ENCODE data around the gene CIAO1.

The CIAO1 gene

GRCh38 chr2:96231316-96231715, 34.7 kb upstream of the CIAO1 start:
- TF ChIP-seq CREB1 (IDR thresholded peaks at IDR 0.05; ENCODE audit: low read depth) (no peak), EGR1 (IDR thresholded peaks at IDR 0.05) (no peak), EP300 (IDR thresholded peaks at IDR 0.05; ENCODE audit: borderline replicate concordance) (no peak), RAD21 (IDR thresholded peaks at IDR 0.05; ENCODE audit: low read depth) (no peak), FOXM1 (IDR thresholded peaks at IDR 0.05; ENCODE audit: borderline replicate concordance, low read depth) (no peak)

- TF ChIP-seq TCF12 (IDR thresholded peaks at IDR 0.05; ENCODE audit: low read depth) (no peak), REST (IDR thresholded peaks at IDR 0.05; ENCODE audit: low read depth) (no peak), MAX (IDR thresholded peaks at IDR 0.05) (no peak)
These were observed 32.6 kb upstream of the CIAO1 start for GRCh38 chr2:96233436-96233835.

GRCh38 chr2:96233880-96234316, 32.1 kb upstream of the CIAO1 start:
- no peak for TF ChIP-seq RAD21 (IDR thresholded peaks at IDR 0.05; ENCODE audit: low read depth)
- no peak for TF ChIP-seq CEBPB (IDR thresholded peaks at IDR 0.05)
- TF ChIP-seq EGR1 (IDR thresholded peaks at IDR 0.05), result no peak

GRCh38 chr2:96236882-96237281, 29.1 kb upstream of the CIAO1 start:
- no peak for TF ChIP-seq ZBTB7A (IDR thresholded peaks at IDR 0.05; ENCODE audit: low read depth)
- no peak for TF ChIP-seq CEBPB (IDR thresholded peaks at IDR 0.05)
- no peak for TF ChIP-seq NFIC (IDR thresholded peaks at IDR 0.05)
- TF ChIP-seq CREB1 (IDR thresholded peaks at IDR 0.05; ENCODE audit: low read depth), result no peak
- no peak for TF ChIP-seq RAD21 (IDR thresholded peaks at IDR 0.05; ENCODE audit: low read depth)
- no peak for TF ChIP-seq REST (IDR thresholded peaks at IDR 0.05; ENCODE audit: low read depth)
- no peak for TF ChIP-seq FOXM1 (IDR thresholded peaks at IDR 0.05; ENCODE audit: borderline replicate concordance, low read depth)
- no peak for TF ChIP-seq TAF1 (IDR thresholded peaks at IDR 0.05; ENCODE audit: low read depth)
- no peak for TF ChIP-seq MAX (IDR thresholded peaks at IDR 0.05)
- TF ChIP-seq EGR1 (IDR thresholded peaks at IDR 0.05), result no peak
- TF ChIP-seq EP300 (IDR thresholded peaks at IDR 0.05; ENCODE audit: borderline replicate concordance), result no peak
- TF ChIP-seq TCF12 (IDR thresholded peaks at IDR 0.05; ENCODE audit: low read depth), result no peak
- no peak for TF ChIP-seq TEAD4 (IDR thresholded peaks at IDR 0.05)
- TF ChIP-seq YY1 (IDR thresholded peaks at IDR 0.05; ENCODE audit: low read depth), result no peak
- no peak for TF ChIP-seq USF1 (IDR thresholded peaks at IDR 0.05)

- TF ChIP-seq USF1 (IDR thresholded peaks at IDR 0.05), result no peak
- no peak for TF ChIP-seq CREB1 (IDR thresholded peaks at IDR 0.05; ENCODE audit: low read depth)
- TF ChIP-seq TAF1 (IDR thresholded peaks at IDR 0.05; ENCODE audit: low read depth), result no peak
- TF ChIP-seq NFIC (IDR thresholded peaks at IDR 0.05), result no peak
- no peak for TF ChIP-seq RAD21 (IDR thresholded peaks at IDR 0.05; ENCODE audit: low read depth)
- no peak for TF ChIP-seq MAX (IDR thresholded peaks at IDR 0.05)
- no peak for TF ChIP-seq ZBTB7A (IDR thresholded peaks at IDR 0.05; ENCODE audit: low read depth)
- no peak for TF ChIP-seq REST (IDR thresholded peaks at IDR 0.05; ENCODE audit: low read depth)
- TF ChIP-seq CEBPB (IDR thresholded peaks at IDR 0.05), result no peak
- no peak for TF ChIP-seq FOXM1 (IDR thresholded peaks at IDR 0.05; ENCODE audit: borderline replicate concordance, low read depth)
- TF ChIP-seq YY1 (IDR thresholded peaks at IDR 0.05; ENCODE audit: low read depth), result no peak
These were observed 27.8 kb upstream of the CIAO1 start for GRCh38 chr2:96238266-96238665.

Measured in Ishikawa (cell line).